ENCODE data around the gene IPMK.
"Not testable (repeated sequence)": the region's sequence is repeated elsewhere in the genome, so short reads cannot be mapped to it uniquely, and the experiment has no call there.

IPMK gene

GRCh38 chr10:58219875-58220274 lies 47.8 kb downstream of the IPMK start:
- DNase-seq, result no peak

- DNase-seq, result no peak
These were observed 50.1 kb downstream of the IPMK start for GRCh38 chr10:58217612-58218011.

GRCh38 chr10:58212622-58213021 lies 55.1 kb downstream of the IPMK start:
- no peak for DNase-seq

- DNase-seq, result no peak
These were observed 57.5 kb downstream of the IPMK start for GRCh38 chr10:58210160-58210559.

GRCh38 chr10:58209669-58210068 lies 58.0 kb downstream of the IPMK start:
- no peak for DNase-seq

- DNase-seq, result no peak
These were observed 61.4 kb downstream of the IPMK start for GRCh38 chr10:58206251-58206650.

- DNase-seq, result no peak
These were observed 66.0 kb downstream of the IPMK start for GRCh38 chr10:58201704-58202103.

GRCh38 chr10:58189269-58189668 lies 78.4 kb downstream of the IPMK start:
- no peak for DNase-seq

- no peak for DNase-seq
These were observed 83.5 kb downstream of the IPMK start for GRCh38 chr10:58184120-58184670.

- no peak for DNase-seq
These were observed 87.0 kb downstream of the IPMK start for GRCh38 chr10:58180666-58181065.

GRCh38 chr10:58179238-58179637 lies 88.5 kb downstream of the IPMK start:
- no peak for DNase-seq

- no peak for DNase-seq
These were observed 88.9 kb downstream of the IPMK start for GRCh38 chr10:58178811-58179210.

- DNase-seq, result no peak
These were observed 90.2 kb downstream of the IPMK start for GRCh38 chr10:58177362-58177947.

GRCh38 chr10:58175990-58176900 lies 91.4 kb downstream of the IPMK start:
- no peak for DNase-seq

- DNase-seq, result no peak
These were observed 92.9 kb downstream of the IPMK start for GRCh38 chr10:58174831-58175230.

- DNase-seq, result no peak
These were observed 94.3 kb downstream of the IPMK start for GRCh38 chr10:58173391-58173790.

- DNase-seq, result no peak
These were observed 96.5 kb downstream of the IPMK start for GRCh38 chr10:58171146-58171545.

- no peak for DNase-seq
These were observed 103.2 kb downstream of the IPMK start for GRCh38 chr10:58164517-58164916.

- no peak for DNase-seq
These were observed 108.9 kb downstream of the IPMK start for GRCh38 chr10:58158806-58159205.

GRCh38 chr10:58157076-58157766 lies 110.5 kb downstream of the IPMK start:
- no peak for DNase-seq

GRCh38 chr10:58155941-58156340 lies 111.8 kb downstream of the IPMK start:
- DNase-seq, result not testable (repeated sequence)

- DNase-seq, result no peak
These were observed 113.9 kb downstream of the IPMK start for GRCh38 chr10:58153751-58154150.

GRCh38 chr10:58152673-58153263 lies 114.9 kb downstream of the IPMK start:
- DNase-seq, result no peak

Measured in activated effector memory CD4-positive, alpha-beta T cell treated with Interleukin-2 at 50 U/mL for 16 hours (primary cell).